Mesodermal cell (in vitro differentiated cells): Measurements from ENCODE around the gene TMEM191C.
"Not testable (repeated sequence)": the region's sequence is repeated elsewhere in the genome, so short reads cannot be mapped to it uniquely, and the experiment has no call there.

Experiments used
- H3K27ac ChIP-seq: 2 replicates; pipeline ENCODE4 v1.7.0; 2013; ENCODE audit warnings: mild to moderate bottlenecking, low read depth, low read length, moderate library complexity; ENCODE audit not compliant: severe bottlenecking
- H3K36me3 ChIP-seq: 2 replicates; pipeline ENCODE4 v1.7.1; 2013; ENCODE audit warnings: mild to moderate bottlenecking, low read length, moderate library complexity; ENCODE audit not compliant: control insufficient read depth, insufficient read depth
- H3K4me1 ChIP-seq: one replicate; pipeline ENCODE4 v1.7.1; 2013; ENCODE audit warnings: mild to moderate bottlenecking, low read length; ENCODE audit not compliant: insufficient read depth, control insufficient read depth, poor library complexity, severe bottlenecking
- H3K4me3 ChIP-seq: 2 replicates; pipeline ENCODE4 v1.7.0; 2013; ENCODE audit warnings: low read length, control low read depth, mild to moderate bottlenecking; ENCODE audit not compliant: insufficient read depth, poor library complexity, severe bottlenecking; ENCODE audit errors: extremely low read depth
- H3K9me3 ChIP-seq: 2 replicates; pipeline ENCODE4 v1.7.1; 2013; ENCODE audit warnings: mild to moderate bottlenecking, low read length, moderate library complexity; ENCODE audit not compliant: control insufficient read depth
- WGBS, 2 experiments: methylation state at CpG; one replicate each; pipeline ENCODE4 v1.1.5; 2013; ENCODE audit warnings: missing lambda C conversion rate in 2 of 2; ENCODE audit not compliant: insufficient coverage in 2 of 2; 5-methylcytosine and 5-hydroxymethylcytosine counted together

Gene TMEM191C

DNA sequence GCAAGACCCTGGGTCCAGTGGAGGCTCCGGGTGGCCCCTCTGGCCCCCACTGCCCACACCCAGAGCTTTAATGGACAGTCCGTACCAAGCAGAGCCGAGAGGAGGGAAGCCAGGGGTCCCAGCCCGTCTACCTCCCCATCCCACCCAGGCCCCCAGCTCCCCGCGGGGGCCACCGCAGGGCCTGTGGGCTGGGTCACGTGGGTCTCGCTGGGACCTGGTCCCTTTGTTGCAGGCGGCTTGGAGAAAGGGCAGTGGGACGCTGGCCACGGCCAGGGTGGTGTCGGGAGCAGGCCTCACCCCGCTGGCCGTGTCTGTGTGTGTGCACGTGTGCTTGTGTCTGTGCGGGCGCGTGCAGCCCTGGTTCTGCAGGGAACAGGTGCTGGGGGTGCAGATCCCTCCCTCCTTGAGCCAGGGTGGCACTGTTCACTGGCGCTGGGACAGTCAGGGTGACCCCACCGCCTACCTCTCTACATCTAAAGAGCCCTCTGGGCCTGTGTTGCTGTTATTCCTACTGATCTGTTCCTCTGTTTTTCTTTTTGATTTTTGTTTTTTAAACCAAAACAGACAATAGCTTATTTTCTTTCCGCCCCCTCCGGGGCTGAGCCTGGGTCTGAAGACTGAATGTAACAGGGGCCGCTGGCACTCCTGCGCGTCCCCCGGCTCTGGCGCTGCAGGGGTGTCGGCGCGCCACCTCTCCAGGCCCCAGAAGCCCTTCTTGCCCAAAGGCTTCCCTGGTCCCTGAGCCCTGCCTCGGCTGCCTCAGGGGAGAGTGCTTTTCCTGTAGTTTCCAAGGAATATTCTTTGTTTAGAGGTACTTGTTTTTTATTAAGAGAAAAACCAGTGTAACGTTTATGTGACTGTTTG is 20.1 kb upstream of the TMEM191C start:
- Histone ChIP-seq H3K27ac (no peak overlapping the region), H3K4me1 (no peaks in the 10 kb centered on the region), H3K9me3 (no peaks in the 10 kb centered on the region), H3K4me3 (no peak overlapping the region), H3K36me3 (peaks cover 66% of the 10 kb centered on the region)
- 96 to 98% methylated on average over 21 to 33 of the region's 33 CpGs for WGBS, 2 experiments

GRCh38 chr22:21447694-21448402 is 19.3 kb upstream of the TMEM191C start:
- H3K4me1 ChIP-seq: no peaks in the 10 kb centered on the region
- no peak overlapping the region for H3K27ac ChIP-seq
- peaks cover 66% of the 10 kb centered on the region for H3K36me3 ChIP-seq
- WGBS, 2 experiments: 90 to 96% methylated on average over 15 to 21 of the region's 22 CpGs
- H3K9me3 ChIP-seq: no peaks in the 10 kb centered on the region
- no peak overlapping the region for H3K4me3 ChIP-seq

DNA sequence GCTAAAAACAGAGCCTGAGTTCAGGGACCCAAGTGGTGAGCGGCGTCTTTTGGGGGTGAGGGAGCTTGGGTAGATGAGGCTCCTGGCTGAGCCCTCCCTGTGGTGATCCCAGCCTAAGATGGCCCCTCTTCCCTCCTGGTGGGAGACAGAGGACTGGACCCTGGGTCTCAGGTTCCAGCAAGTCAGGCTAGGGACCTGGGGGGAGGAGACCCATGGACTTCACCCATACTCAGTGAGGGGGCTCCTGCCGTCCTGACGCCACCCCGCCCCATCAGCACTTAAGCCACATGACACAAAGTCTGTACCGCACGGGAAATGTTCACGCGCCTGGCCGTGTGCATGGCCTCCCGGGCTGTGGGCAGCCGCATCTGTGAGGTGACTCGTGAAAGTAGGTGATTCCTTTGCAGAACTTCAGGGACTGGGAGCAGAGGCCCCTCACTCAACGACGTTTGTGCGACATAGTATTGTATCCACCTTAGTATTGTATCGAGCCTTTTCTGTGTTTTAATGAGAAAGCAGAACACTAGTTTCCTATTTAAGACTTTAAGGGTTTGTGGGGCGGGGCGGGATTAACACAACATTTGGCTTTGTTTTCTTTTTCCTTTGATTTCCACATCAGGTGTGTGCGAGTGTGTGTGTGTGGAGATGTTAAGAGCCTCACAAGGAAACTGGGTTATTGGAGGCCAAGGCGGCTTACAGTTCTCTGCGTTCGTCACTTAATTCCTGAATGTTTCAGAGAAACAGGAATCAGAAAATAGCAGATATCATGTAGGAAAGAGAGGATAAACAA is 18.4 kb upstream of the TMEM191C start:
- H3K4me1 ChIP-seq: no peaks in the 10 kb centered on the region
- H3K27ac ChIP-seq: no peak overlapping the region
- H3K36me3 ChIP-seq: peaks cover 63% of the 10 kb centered on the region
- H3K9me3 ChIP-seq: no peaks in the 10 kb centered on the region
- WGBS, 2 experiments: 95 to 96% methylated on average over 18 to 19 of the region's 23 CpGs
- H3K4me3 ChIP-seq: no peak overlapping the region

DNA sequence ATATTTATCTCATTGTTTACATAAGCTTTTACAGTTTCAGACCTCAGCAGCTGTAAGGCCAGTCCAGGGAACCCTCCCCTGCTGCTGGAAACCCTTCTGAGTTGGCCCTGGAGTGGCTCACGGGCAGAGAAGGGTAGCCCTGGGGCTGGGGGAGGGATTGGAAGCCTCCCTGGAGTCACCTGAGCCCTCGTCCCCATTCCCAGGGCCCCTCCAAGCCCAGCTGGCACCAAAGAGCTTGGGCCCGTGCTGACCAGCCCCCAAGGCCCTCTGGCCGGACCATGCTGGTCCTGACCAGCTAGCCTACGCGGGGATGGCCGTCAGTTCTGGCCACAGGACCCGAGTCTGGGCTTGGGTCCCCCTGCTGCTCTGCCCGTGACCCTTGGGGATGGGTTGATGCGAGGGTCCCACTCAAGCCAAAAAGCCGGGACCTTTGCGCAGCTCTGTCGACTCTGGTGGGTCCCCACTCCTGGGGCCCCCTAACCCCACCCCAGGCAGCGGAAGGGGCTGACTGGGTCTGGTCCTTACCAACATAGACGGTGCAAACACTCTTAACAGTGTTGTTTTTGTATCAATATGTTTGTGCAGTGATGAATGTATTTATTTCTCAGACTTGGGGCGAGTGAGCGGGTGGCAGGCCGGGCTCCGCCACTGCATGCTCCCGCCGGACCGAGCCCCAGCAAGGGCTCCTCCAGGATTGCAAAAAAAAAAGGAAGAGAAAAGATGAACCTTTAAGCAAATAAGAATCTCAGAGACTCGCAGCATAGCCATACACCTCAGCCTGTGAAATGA is 17.5 kb upstream of the TMEM191C start:
- H3K27ac ChIP-seq: no peak overlapping the region
- H3K36me3 ChIP-seq: peaks cover 58% of the 10 kb centered on the region
- 94% methylated on average over 20 to 23 of the region's 23 CpGs for WGBS, 2 experiments

GRCh38 chr22:21450320-21450831 is 16.8 kb upstream of the TMEM191C start:
- Histone ChIP-seq H3K27ac (no peak overlapping the region), H3K36me3 (peaks cover 52% of the 10 kb centered on the region), H3K4me3 (no peak overlapping the region), H3K9me3 (no peaks in the 10 kb centered on the region), H3K4me1 (no peaks in the 10 kb centered on the region)
- WGBS, 2 experiments: 86 to 89% methylated on average over 14 to 18 of the region's 19 CpGs

More for the DNA sequence above, 17.5 kb upstream of the TMEM191C start:
- Histone ChIP-seq H3K4me1 (no peaks in the 10 kb centered on the region), H3K4me3 (no peak overlapping the region), H3K9me3 (no peaks in the 10 kb centered on the region)

DNA sequence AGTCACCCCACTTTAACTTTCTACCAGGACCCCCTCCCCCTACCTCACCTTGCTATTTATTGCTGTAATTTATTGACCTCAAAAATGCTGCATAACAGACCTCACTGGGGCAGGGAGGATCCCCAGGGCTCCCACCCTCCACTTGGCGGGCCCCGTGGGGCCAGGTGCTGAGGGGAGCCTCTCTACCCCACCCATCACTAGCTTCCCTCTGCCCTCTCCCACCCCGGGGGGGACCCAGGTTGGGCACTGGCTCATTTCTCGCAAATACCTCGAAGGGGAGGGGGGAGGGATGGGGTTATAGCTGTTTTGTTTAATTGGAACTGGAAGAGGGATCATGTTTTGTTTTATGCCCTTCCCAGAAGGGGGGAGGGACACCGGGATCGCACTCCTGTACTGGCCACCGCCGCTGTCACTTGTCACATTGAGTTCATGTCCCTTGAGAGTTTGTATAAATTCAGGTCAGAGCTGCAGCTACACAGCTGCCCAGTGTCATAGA is 16.3 kb upstream of the TMEM191C start:
- 88% methylated on average over 6 of the region's 9 CpGs; no CpG with 5 or more reads in 1 of the 2 experiments for WGBS, 2 experiments
- Histone ChIP-seq H3K27ac (no peak overlapping the region), H3K4me3 (no peak overlapping the region), H3K36me3 (peaks cover 47% of the 10 kb centered on the region), H3K4me1 (no peaks in the 10 kb centered on the region), H3K9me3 (no peaks in the 10 kb centered on the region)

- 92 to 97% methylated on average over 6 of the region's 7 CpGs for WGBS, 2 experiments
- H3K27ac ChIP-seq: no peak overlapping the region
- peaks cover 38% of the 10 kb centered on the region for H3K36me3 ChIP-seq
- H3K9me3 ChIP-seq: no peaks in the 10 kb centered on the region
- no peak overlapping the region for H3K4me3 ChIP-seq
- peaks cover 4% of the 10 kb centered on the region for H3K4me1 ChIP-seq
These were observed 15.4 kb upstream of the TMEM191C start for GRCh38 chr22:21451545-21452520.

- H3K36me3 ChIP-seq: peaks cover 31% of the 10 kb centered on the region
- H3K4me3 ChIP-seq, H3K4me1 ChIP-seq, H3K27ac ChIP-seq, H3K9me3 ChIP-seq: not testable (repeated sequence)
- WGBS, 2 experiments: 95 to 100% methylated on average over 3 to 4 of the region's 4 CpGs
These were observed 14.5 kb upstream of the TMEM191C start for GRCh38 chr22:21452666-21453065.

GRCh38 chr22:21454998-21455333 is 12.2 kb upstream of the TMEM191C start:
- WGBS, 2 experiments: 94 to 96% methylated on average over 9 of the region's 9 CpGs
- H3K36me3 ChIP-seq: peaks cover 10% of the 10 kb centered on the region
- not testable (repeated sequence) for H3K4me3 ChIP-seq, H3K4me1 ChIP-seq, H3K9me3 ChIP-seq, H3K27ac ChIP-seq
